HG02870 (cell line): ENCODE measurements around the gene IGSF9B.

ENCODE experiments used
- ATAC-seq: cut with Tn5 transposase; IDR thresholded peaks from one replicate; pipeline ENCODE4 v1.9.1; 2021; ENCODE audit warnings: mild to moderate bottlenecking, moderate library complexity; ENCODE audit not compliant: unreplicated experiment

The IGSF9B gene

GRCh38 chr11:133903875-133904817 is 52.6 kb downstream of the IGSF9B start:
- no peak for ATAC-seq

GRCh38 chr11:133903056-133903455 is 53.7 kb downstream of the IGSF9B start:
- ATAC-seq, result no peak

- ATAC-seq, result no peak
Observed at GRCh38 chr11:133902506-133902905, 54.3 kb downstream of the IGSF9B start.

- ATAC-seq, result no peak
Observed at GRCh38 chr11:133901999-133902398, 54.8 kb downstream of the IGSF9B start.

- ATAC-seq, result no peak
Observed at GRCh38 chr11:133901316-133901715, 55.5 kb downstream of the IGSF9B start.

GRCh38 chr11:133900176-133901105 is 56.3 kb downstream of the IGSF9B start:
- no peak for ATAC-seq

GRCh38 chr11:133898770-133899115 is 58.0 kb downstream of the IGSF9B start:
- ATAC-seq, result peak; percentile 10

- ATAC-seq, result peak; percentile 40
Observed at GRCh38 chr11:133898031-133898769, 58.6 kb downstream of the IGSF9B start.

- no peak for ATAC-seq
Observed at GRCh38 chr11:133897331-133897650, 59.5 kb downstream of the IGSF9B start.

GRCh38 chr11:133896642-133897330 is 60.0 kb downstream of the IGSF9B start:
- ATAC-seq, result no peak

GRCh38 chr11:133896028-133896427 is 60.7 kb downstream of the IGSF9B start:
- peak; percentile 52 for ATAC-seq

GRCh38 chr11:133895551-133895950 is 61.2 kb downstream of the IGSF9B start:
- peak; percentile 17 for ATAC-seq

GRCh38 chr11:133895061-133895479 is 61.7 kb downstream of the IGSF9B start:
- peak; percentile 45 for ATAC-seq

GRCh38 chr11:133893381-133893780 is 63.4 kb downstream of the IGSF9B start:
- ATAC-seq, result no peak

GRCh38 chr11:133892584-133893380 is 64.0 kb downstream of the IGSF9B start:
- ATAC-seq, result no peak

- ATAC-seq, result no peak
Observed at GRCh38 chr11:133892126-133892525, 64.6 kb downstream of the IGSF9B start.

- ATAC-seq, result no peak
Observed at GRCh38 chr11:133889893-133890292, 66.9 kb downstream of the IGSF9B start.

- ATAC-seq, result no peak
Observed at GRCh38 chr11:133889188-133889587, 67.6 kb downstream of the IGSF9B start.

- ATAC-seq, result no peak
Observed at GRCh38 chr11:133887692-133888332, 69.0 kb downstream of the IGSF9B start.
